Astrocyte (in vitro differentiated cells and primary cell): ENCODE measurements around the gene PLA2G6. TPM values are rescaled to one million over a fixed set of nuclear protein-coding genes. Genes with fewer than 3 reads are reported as not detected.

ENCODE experiments used
- DNase-seq: peaks from one replicate; pipeline ENCODE4 v3.0.0-alpha.2; 2010; ENCODE audit warnings: low read depth
- FAIRE-seq: peaks from 2 replicates; lab custom pipeline; 2011; peaks lifted over from hg19 to GRCh38; lab: Jason Lieb, UNC
- H2AFZ ChIP-seq: 2 replicates; pipeline ENCODE4 v1.6.0; 2012; ENCODE audit warnings: low read depth, low read length, inconsistent platforms
- H3K27ac ChIP-seq: 2 replicates; pipeline ENCODE4 v1.5.1; 2011; ENCODE audit warnings: low read depth, low read length, inconsistent platforms
- H3K27me3 ChIP-seq: 2 replicates; pipeline ENCODE4 v1.6.0; 2011; ENCODE audit warnings: low read length, inconsistent platforms; ENCODE audit not compliant: insufficient read depth
- H3K36me3 ChIP-seq: 2 replicates; pipeline ENCODE4 v1.5.1; 2011; ENCODE audit warnings: low read length, inconsistent platforms; ENCODE audit not compliant: insufficient read depth
- H3K4me1 ChIP-seq: 2 replicates; pipeline ENCODE4 v1.5.1; 2011; ENCODE audit warnings: low read length, inconsistent platforms; ENCODE audit not compliant: insufficient read depth
- H3K4me2 ChIP-seq: 2 replicates; pipeline ENCODE4 v1.6.0; 2012; ENCODE audit warnings: low read length, inconsistent platforms
- H3K4me3 ChIP-seq: 2 replicates; pipeline ENCODE4 v1.5.1; 2011; ENCODE audit warnings: low read depth, mild to moderate bottlenecking, low read length, inconsistent platforms; ENCODE audit not compliant: insufficient read depth
- H3K79me2 ChIP-seq: 2 replicates; pipeline ENCODE4 v1.6.0; 2012; ENCODE audit warnings: mild to moderate bottlenecking, low read length, inconsistent platforms; ENCODE audit not compliant: insufficient read depth
- H3K9ac ChIP-seq: 2 replicates; pipeline ENCODE4 v1.6.0; 2012; ENCODE audit warnings: mild to moderate bottlenecking, low read length, inconsistent platforms
- H3K9me3 ChIP-seq: 2 replicates; pipeline ENCODE4 v1.5.1; 2012; ENCODE audit warnings: low read depth, mild to moderate bottlenecking, low read length, inconsistent platforms; ENCODE audit not compliant: insufficient read depth
- H4K20me1 ChIP-seq: 2 replicates; pipeline ENCODE4 v1.6.0; 2012; ENCODE audit warnings: low read length, inconsistent platforms; ENCODE audit not compliant: insufficient read depth
- H3K27ac Mint-ChIP-seq: one replicate; pipeline ENCODE4 v1.8.0; 2021; ENCODE audit warnings: mild to moderate bottlenecking, mixed read lengths; ENCODE audit not compliant: unreplicated experiment
- H3K27me3 Mint-ChIP-seq: one replicate; pipeline ENCODE4 v1.8.0; 2021; ENCODE audit warnings: low read depth, mixed read lengths; ENCODE audit not compliant: unreplicated experiment
- H3K36me3 Mint-ChIP-seq: one replicate; pipeline ENCODE4 v1.8.0; 2021; ENCODE audit warnings: low read depth, mixed read lengths; ENCODE audit not compliant: unreplicated experiment
- H3K4me1 Mint-ChIP-seq: one replicate; pipeline ENCODE4 v1.8.0; 2021; ENCODE audit warnings: low read depth, mixed read lengths; ENCODE audit not compliant: unreplicated experiment
- H3K4me3 Mint-ChIP-seq: one replicate; pipeline ENCODE4 v1.8.0; 2021; ENCODE audit warnings: mild to moderate bottlenecking, moderate library complexity, mixed read lengths; ENCODE audit not compliant: unreplicated experiment
- H3K9me3 Mint-ChIP-seq: one replicate; pipeline ENCODE4 v1.8.0; 2021; ENCODE audit warnings: mild to moderate bottlenecking, mixed read lengths; ENCODE audit not compliant: unreplicated experiment
- EZH2 ChIP-seq: IDR thresholded peaks from 2 replicates; pipeline ENCODE4 v1.6.1; 2012; ENCODE audit warnings: mild to moderate bottlenecking, low read length, inconsistent platforms; ENCODE audit not compliant: insufficient read depth
- total RNA-seq: library from RNA; stranded (reverse); gene quantifications from 2 replicates; pipeline ENCODE4 v1.2.1, GENCODE V29; 2021
- TF ChIP-seq, protein P1 (sequence below): IDR thresholded peaks from 2 replicates; pipeline ENCODE4 v1.5.1; 2011; ENCODE audit warnings: low read depth, mild to moderate bottlenecking, inconsistent platforms, low read length, moderate library complexity; ENCODE audit not compliant: insufficient read depth

The PLA2G6 gene
- total RNA-seq, 1 donor from 2014 or later, result 10.0 TPM

DNA sequence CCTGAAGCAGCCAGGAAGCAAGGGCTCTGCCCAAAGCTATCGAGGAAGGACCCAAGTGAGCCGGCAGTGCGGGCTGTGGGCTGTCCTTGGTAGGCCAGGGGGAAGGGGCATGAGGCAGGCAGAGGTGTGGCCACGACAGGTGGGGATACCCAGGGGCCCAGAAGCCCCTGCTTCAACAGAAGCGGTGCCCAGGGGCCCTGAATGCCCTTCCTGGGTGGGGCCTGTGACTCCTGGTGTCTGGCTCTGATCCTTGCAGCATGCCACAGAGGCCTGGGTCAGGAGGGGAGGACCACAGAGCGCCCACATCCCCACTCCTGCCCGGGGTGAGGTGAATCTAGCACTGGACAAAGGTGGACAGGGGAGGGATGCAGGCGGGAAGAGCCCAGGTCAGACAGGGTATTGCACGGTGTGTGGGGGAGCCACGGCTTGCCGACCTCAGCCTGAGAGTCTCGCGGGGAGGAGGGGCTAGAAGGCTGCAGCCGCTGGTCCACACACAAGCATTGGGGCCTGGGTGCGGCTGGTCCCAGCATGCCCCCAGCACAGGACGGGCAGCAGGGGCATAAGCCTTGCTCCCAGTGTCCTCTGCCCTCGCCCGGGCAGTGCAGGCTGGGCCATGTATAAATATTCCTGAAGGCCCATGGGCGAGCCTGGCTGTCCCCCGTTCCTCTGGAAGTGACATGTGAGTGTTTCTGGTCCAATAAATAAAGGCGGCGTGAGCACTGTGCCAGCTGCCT, 39.2 kb upstream of the PLA2G6 start:
- Mint-ChIP-seq H3K36me3 (peaks cover 9% of the 10 kb centered on the region), H3K4me1 (peaks cover 28% of the 10 kb centered on the region), H3K27ac (no peak overlapping the region), H3K27me3 (no peaks in the 10 kb centered on the region), H3K4me3 (no peak overlapping the region), H3K9me3 (no peaks in the 10 kb centered on the region)
- TF ChIP-seq EZH2, result no peak
- TF ChIP-seq, protein P1, sequence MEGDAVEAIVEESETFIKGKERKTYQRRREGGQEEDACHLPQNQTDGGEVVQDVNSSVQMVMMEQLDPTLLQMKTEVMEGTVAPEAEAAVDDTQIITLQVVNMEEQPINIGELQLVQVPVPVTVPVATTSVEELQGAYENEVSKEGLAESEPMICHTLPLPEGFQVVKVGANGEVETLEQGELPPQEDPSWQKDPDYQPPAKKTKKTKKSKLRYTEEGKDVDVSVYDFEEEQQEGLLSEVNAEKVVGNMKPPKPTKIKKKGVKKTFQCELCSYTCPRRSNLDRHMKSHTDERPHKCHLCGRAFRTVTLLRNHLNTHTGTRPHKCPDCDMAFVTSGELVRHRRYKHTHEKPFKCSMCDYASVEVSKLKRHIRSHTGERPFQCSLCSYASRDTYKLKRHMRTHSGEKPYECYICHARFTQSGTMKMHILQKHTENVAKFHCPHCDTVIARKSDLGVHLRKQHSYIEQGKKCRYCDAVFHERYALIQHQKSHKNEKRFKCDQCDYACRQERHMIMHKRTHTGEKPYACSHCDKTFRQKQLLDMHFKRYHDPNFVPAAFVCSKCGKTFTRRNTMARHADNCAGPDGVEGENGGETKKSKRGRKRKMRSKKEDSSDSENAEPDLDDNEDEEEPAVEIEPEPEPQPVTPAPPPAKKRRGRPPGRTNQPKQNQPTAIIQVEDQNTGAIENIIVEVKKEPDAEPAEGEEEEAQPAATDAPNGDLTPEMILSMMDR, result no peak
- Histone ChIP-seq H3K36me3 (peaks cover 7% of the 10 kb centered on the region), H3K4me1 (peaks cover 27% of the 10 kb centered on the region), H3K4me2 (no peak overlapping the region), H3K4me3 (no peak overlapping the region), H3K9ac (no peak overlapping the region), H4K20me1 (no peaks in the 10 kb centered on the region), H2AFZ (no peak overlapping the region), H3K27me3 (no peaks in the 10 kb centered on the region), H3K9me3 (no peaks in the 10 kb centered on the region), H3K27ac (no peak overlapping the region), H3K79me2 (no peaks in the 10 kb centered on the region)
- DNase-seq (no peak), FAIRE-seq (no peak)

DNA sequence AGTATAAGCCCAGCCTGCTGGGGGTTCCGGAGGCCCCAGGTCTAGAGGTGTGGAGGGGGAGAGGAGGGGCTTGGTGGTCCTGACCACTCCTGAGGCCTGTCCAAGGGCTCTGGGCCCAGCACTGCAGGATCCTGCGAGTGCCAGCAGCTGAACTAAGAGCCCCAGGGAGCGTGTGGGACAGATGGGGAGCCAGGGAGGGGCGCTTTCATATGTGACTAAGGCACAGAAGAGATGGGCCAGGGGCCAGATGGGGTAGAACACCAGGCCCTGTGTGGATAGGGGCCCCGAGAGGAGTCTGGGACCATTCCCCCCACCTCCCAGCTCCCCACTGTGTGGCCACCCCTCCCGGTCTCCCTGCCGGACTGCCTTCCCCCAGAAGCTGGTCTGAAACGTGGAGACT, 38.5 kb upstream of the PLA2G6 start:
- no peaks in the 10 kb centered on the region for H3K9me3 Mint-ChIP-seq

More for the DNA sequence above, 38.5 kb upstream of the PLA2G6 start:
- no peaks in the 10 kb centered on the region for H3K9me3 ChIP-seq
- H3K9ac ChIP-seq, result peak overlapping the region; percentile 80
- H3K4me2 ChIP-seq, result no peak overlapping the region
- H2AFZ ChIP-seq, result no peak overlapping the region
- no peaks in the 10 kb centered on the region for H3K79me2 ChIP-seq
- H3K4me3 Mint-ChIP-seq, result no peak overlapping the region
- no peaks in the 10 kb centered on the region for H3K27me3 Mint-ChIP-seq
- no peaks in the 10 kb centered on the region for H4K20me1 ChIP-seq
- peak overlapping the region; percentile 98 for H3K27ac ChIP-seq
- H3K36me3 Mint-ChIP-seq, result peaks cover 7% of the 10 kb centered on the region
- no peak for DNase-seq
- H3K4me1 ChIP-seq, result peaks cover 27% of the 10 kb centered on the region
- H3K27ac Mint-ChIP-seq, result peak overlapping the region; percentile 85
- TF ChIP-seq, protein P1, result no peak
- no peak for TF ChIP-seq EZH2
- FAIRE-seq, result no peak
- H3K36me3 ChIP-seq, result peaks cover 7% of the 10 kb centered on the region
- no peak overlapping the region for H3K4me3 ChIP-seq
- H3K27me3 ChIP-seq, result no peaks in the 10 kb centered on the region
- H3K4me1 Mint-ChIP-seq, result peaks cover 32% of the 10 kb centered on the region
